ENCODE data around the gene ZNF205.

DNA sequence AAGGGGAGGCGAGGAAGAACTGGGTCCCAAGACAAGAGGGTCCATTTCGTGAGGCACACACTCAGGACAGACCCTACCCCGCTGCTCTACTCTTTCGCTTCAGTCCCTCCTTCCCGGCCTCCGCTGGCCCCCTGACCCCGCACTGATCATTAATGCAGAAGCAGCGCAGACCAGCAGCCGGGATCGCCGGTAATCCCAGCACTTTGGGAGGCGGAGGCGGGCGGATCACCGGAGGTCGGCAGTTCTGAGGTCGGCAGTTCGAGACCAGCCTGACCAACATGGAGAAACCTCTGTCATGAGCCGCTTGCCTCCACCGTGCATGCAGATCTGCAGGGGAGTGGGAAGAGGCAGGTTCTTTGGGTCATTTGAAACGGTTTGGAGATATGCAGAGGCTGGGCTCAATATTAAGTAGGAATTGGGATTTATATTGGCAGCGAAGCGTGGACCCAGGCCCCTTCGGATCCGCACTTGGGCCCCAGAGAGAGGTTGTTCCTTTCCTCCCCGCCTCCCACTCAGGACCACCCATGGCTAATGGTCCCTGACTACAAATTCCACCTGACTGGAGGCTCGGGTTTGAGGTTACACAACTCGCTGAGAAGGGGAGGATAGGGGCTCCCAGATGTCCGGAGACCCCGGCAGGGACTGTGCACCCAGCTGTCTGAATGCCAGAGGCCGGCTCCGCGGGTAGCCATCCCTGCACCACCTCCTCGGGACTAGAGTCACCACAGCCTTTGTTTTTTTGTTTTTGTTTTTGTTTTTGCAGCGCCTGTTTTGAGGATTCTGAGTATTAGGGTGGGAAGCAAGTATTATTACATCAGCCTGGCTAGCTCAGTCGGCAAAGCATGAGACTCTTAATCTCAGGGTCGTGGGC is 52.0 kb downstream of the ZNF205 start:
- no peak for TF ChIP-seq EZH2 (IDR thresholded peaks at IDR 0.05; ENCODE audit: borderline replicate concordance, control insufficient read depth, low read depth, low read length)
- no peak for TF ChIP-seq PML (IDR thresholded peaks at IDR 0.05; ENCODE audit: low read length)
- TF ChIP-seq MXI1 (IDR thresholded peaks at IDR 0.05; ENCODE audit: low read depth, low read length), result no peak
- TF ChIP-seq, protein P1, sequence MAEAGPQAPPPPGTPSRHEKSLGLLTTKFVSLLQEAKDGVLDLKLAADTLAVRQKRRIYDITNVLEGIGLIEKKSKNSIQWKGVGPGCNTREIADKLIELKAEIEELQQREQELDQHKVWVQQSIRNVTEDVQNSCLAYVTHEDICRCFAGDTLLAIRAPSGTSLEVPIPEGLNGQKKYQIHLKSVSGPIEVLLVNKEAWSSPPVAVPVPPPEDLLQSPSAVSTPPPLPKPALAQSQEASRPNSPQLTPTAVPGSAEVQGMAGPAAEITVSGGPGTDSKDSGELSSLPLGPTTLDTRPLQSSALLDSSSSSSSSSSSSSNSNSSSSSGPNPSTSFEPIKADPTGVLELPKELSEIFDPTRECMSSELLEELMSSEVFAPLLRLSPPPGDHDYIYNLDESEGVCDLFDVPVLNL (IDR thresholded peaks at IDR 0.05; ENCODE audit: low read depth, low read length), result no peak
- no peak for TF ChIP-seq SIN3A (IDR thresholded peaks at IDR 0.05; ENCODE audit: low read depth, low read length)
- no peak for TF ChIP-seq YY1 (IDR thresholded peaks at IDR 0.05; ENCODE audit: low read depth, low read length)

All from GM12878 (cell line).